H9 (cell line): ENCODE data around the gene GPR82. TPM values are rescaled to one million over a fixed set of nuclear protein-coding genes. Genes with fewer than 3 reads are reported as not detected.

Experiments
- DNase-seq: peaks from one replicate; pipeline ENCODE4 v3.0.0-alpha.2; 2017
- H2AFZ ChIP-seq: one replicate; pipeline ENCODE4 v1.6.1; 2013; ENCODE audit warnings: mild to moderate bottlenecking, low read length, control low read depth, moderate library complexity
- H2AK5ac ChIP-seq: 2 replicates; pipeline ENCODE4 v1.6.1; 2013; ENCODE audit warnings: low read length, control low read depth, mixed read lengths; ENCODE audit not compliant: insufficient read length
- H2BK120ac ChIP-seq: one replicate; pipeline ENCODE4 v1.6.1; 2013; ENCODE audit warnings: low read depth, mild to moderate bottlenecking, low read length, control low read depth, inconsistent platforms; ENCODE audit not compliant: poor library complexity, severe bottlenecking
- H2BK12ac ChIP-seq: 2 replicates; pipeline ENCODE4 v1.6.1; 2013; ENCODE audit warnings: low read length, control low read depth, mixed read lengths, low read depth; ENCODE audit not compliant: insufficient read length
- H2BK15ac ChIP-seq: 2 replicates; pipeline ENCODE4 v1.6.1; 2013; ENCODE audit warnings: low read depth, low read length, control low read depth
- H2BK20ac ChIP-seq: one replicate; pipeline ENCODE4 v1.6.1; 2013; ENCODE audit warnings: low read depth, mild to moderate bottlenecking, low read length, control low read depth, inconsistent platforms; ENCODE audit not compliant: poor library complexity, severe bottlenecking
- H2BK5ac ChIP-seq: 2 replicates; pipeline ENCODE4 v1.6.1; 2013; ENCODE audit warnings: low read length, control low read depth, mixed read lengths; ENCODE audit not compliant: insufficient read length
- H3K14ac ChIP-seq: 2 replicates; pipeline ENCODE4 v1.6.1; 2013; ENCODE audit warnings: low read length, control low read depth; ENCODE audit not compliant: insufficient read depth
- H3K18ac ChIP-seq: 2 replicates; pipeline ENCODE4 v1.6.1; 2013; ENCODE audit warnings: low read depth, mild to moderate bottlenecking, mixed read lengths, low read length, control low read depth; ENCODE audit not compliant: insufficient read length
- H3K23ac ChIP-seq: 2 replicates; pipeline ENCODE4 v1.6.1; 2013; ENCODE audit warnings: low read length, control low read depth, mixed read lengths, low read depth; ENCODE audit not compliant: insufficient read length
- H3K23me2 ChIP-seq: 2 replicates; pipeline ENCODE4 v1.6.1; 2013; ENCODE audit warnings: low read depth, mild to moderate bottlenecking, mixed read lengths, low read length, control low read depth; ENCODE audit not compliant: insufficient read length, poor library complexity, severe bottlenecking
- H3K27ac ChIP-seq: 2 replicates; pipeline ENCODE4 v1.5.1; 2013; ENCODE audit warnings: low read length, control low read depth, mixed read lengths, low read depth; ENCODE audit not compliant: insufficient read length
- H3K27me3 ChIP-seq: 2 replicates; pipeline ENCODE4 v1.6.1; 2013; ENCODE audit warnings: low read length, control low read depth, inconsistent platforms; ENCODE audit not compliant: insufficient read depth
- H3K4ac ChIP-seq: 2 replicates; pipeline ENCODE4 v1.6.1; 2013; ENCODE audit warnings: low read depth, mild to moderate bottlenecking, control low read depth, inconsistent platforms, low read length, moderate library complexity
- H3K4me1 ChIP-seq: 2 replicates; pipeline ENCODE4 v1.6.1; 2013; ENCODE audit warnings: low read length, control low read depth, inconsistent platforms; ENCODE audit not compliant: insufficient read depth
- H3K4me2 ChIP-seq: 2 replicates; pipeline ENCODE4 v1.6.1; 2013; ENCODE audit warnings: low read length, control low read depth, mixed read lengths; ENCODE audit not compliant: insufficient read length, insufficient read depth
- H3K56ac ChIP-seq: 2 replicates; pipeline ENCODE4 v1.6.1; 2013; ENCODE audit warnings: low read depth, mild to moderate bottlenecking, mixed read lengths, low read length, control low read depth; ENCODE audit not compliant: insufficient read length
- H3K79me1 ChIP-seq: 2 replicates; pipeline ENCODE4 v1.6.1; 2013; ENCODE audit warnings: low read depth, mild to moderate bottlenecking, moderate library complexity, low read length, control low read depth, inconsistent platforms; ENCODE audit not compliant: insufficient read depth, poor library complexity, severe bottlenecking
- H3K79me2 ChIP-seq: 2 replicates; pipeline ENCODE4 v1.6.1; 2013; ENCODE audit warnings: low read length, control low read depth, inconsistent platforms; ENCODE audit not compliant: insufficient read depth
- H3K9ac ChIP-seq: 2 replicates; pipeline ENCODE4 v1.6.1; 2013; ENCODE audit warnings: low read length, control low read depth, mixed read lengths; ENCODE audit not compliant: insufficient read length; ENCODE audit errors: extremely low read depth
- H3K9me3 ChIP-seq: one replicate; pipeline ENCODE4 v1.6.1; 2013; ENCODE audit warnings: low read depth, low read length, inconsistent platforms; ENCODE audit not compliant: control insufficient read depth
- H3T11ph ChIP-seq: one replicate; pipeline ENCODE4 v1.6.1; 2013; ENCODE audit warnings: mild to moderate bottlenecking, low read length, control low read depth, inconsistent platforms
- H4K20me1 ChIP-seq: one replicate; pipeline ENCODE4 v1.6.1; 2013; ENCODE audit not compliant: control insufficient read depth, insufficient read length, insufficient read depth
- H4K5ac ChIP-seq: 2 replicates; pipeline ENCODE4 v1.6.1; 2013; ENCODE audit warnings: low read depth, mild to moderate bottlenecking, mixed read lengths, low read length, control low read depth; ENCODE audit not compliant: insufficient read length
- H4K8ac ChIP-seq: replicated peaks from 2 replicates; pipeline ENCODE4 v1.6.1; 2013; ENCODE audit warnings: low read length, control low read depth, mixed read lengths, low read depth; ENCODE audit not compliant: insufficient read length
- H4K91ac ChIP-seq: 2 replicates; pipeline ENCODE4 v1.6.1; 2013; ENCODE audit warnings: low read depth, mild to moderate bottlenecking, moderate library complexity, mixed read lengths, low read length, control low read depth; ENCODE audit not compliant: insufficient read length
- H3K27ac Mint-ChIP-seq, 3 experiments: 2 replicates in 2 of 3; 3 replicates in 1 of 3; pipeline ENCODE4 v1.8.0; 2020 to 2021; ENCODE audit warnings: mixed read lengths in 3 of 3, mild to moderate bottlenecking in 1 of 3, moderate library complexity in 1 of 3
- H3K27me3 Mint-ChIP-seq: 2 replicates; pipeline ENCODE4 v1.8.0; 2021; ENCODE audit warnings: low read depth, mild to moderate bottlenecking, moderate library complexity, mixed read lengths
- H3K36me3 Mint-ChIP-seq, 3 experiments: 2 replicates in 2 of 3; 3 replicates in 1 of 3; pipeline ENCODE4 v1.8.0; 2020 to 2021; ENCODE audit warnings: low read depth in 3 of 3, mixed read lengths in 3 of 3; ENCODE audit not compliant: insufficient read depth in 1 of 3
- H3K4me1 Mint-ChIP-seq, 2 experiments: 2 replicates each; pipeline ENCODE4 v1.8.0; 2020; ENCODE audit warnings: mixed read lengths in 2 of 2
- H3K4me3 Mint-ChIP-seq, 2 experiments: 2 replicates in 1 of 2; 3 replicates in 1 of 2; pipeline ENCODE4 v1.8.0; 2020 to 2021; ENCODE audit warnings: mild to moderate bottlenecking in 2 of 2, mixed read lengths in 2 of 2, moderate library complexity in 1 of 2
- H3K9me3 Mint-ChIP-seq, 2 experiments: 2 replicates in 1 of 2; 3 replicates in 1 of 2; pipeline ENCODE4 v1.8.0; 2020; ENCODE audit warnings: mild to moderate bottlenecking in 2 of 2, mixed read lengths in 2 of 2, moderate library complexity in 1 of 2
- CTCF ChIP-seq: fragments of 200-600 bp; sonication (generic); conservative IDR thresholded peaks from 3 replicates; pipeline ENCODE4 v1.8.0; 2021; ENCODE audit warnings: antibody characterized with exemption, mild to moderate bottlenecking
- WGBS: extraction: QIAGEN DNeasy Blood & Tissue Kit; methylation state at CpG from one replicate; pipeline ENCODE4 v1.1.7; 2013; ENCODE audit warnings: missing lambda C conversion rate, low lambda C conversion rate, mixed read lengths; ENCODE audit not compliant: insufficient read length; ENCODE audit errors: extremely low coverage; 5-methylcytosine and 5-hydroxymethylcytosine counted together
- total RNA-seq: library from RNA; stranded (reverse); gene quantifications from 2 replicates; pipeline ENCODE4 v1.2.1, GENCODE V29; 2021

The GPR82 gene
- total RNA-seq, 1 experiment from 2014 or later: not detected

- Histone ChIP-seq H3K79me1 (no peaks in the 10 kb centered on the region), H3T11ph (no peak overlapping the region), H2BK15ac (no peak overlapping the region), H3K27me3 (no peaks in the 10 kb centered on the region), H4K20me1 (no peaks in the 10 kb centered on the region), H3K4me1 (peaks cover 4% of the 10 kb centered on the region; the same call in 1 of the 2 replicates), H3K4ac (no peak overlapping the region), H4K91ac (no peak overlapping the region), H2BK12ac (no peak overlapping the region), H3K14ac (no peak overlapping the region), H3K9ac (no peak overlapping the region), H3K23me2 (no peaks in the 10 kb centered on the region), H3K4me2 (no peak overlapping the region), H3K79me2 (no peaks in the 10 kb centered on the region), H2AFZ (no peak overlapping the region), H2BK120ac (no peak overlapping the region), H2BK5ac (no peak overlapping the region), H3K9me3 (no peaks in the 10 kb centered on the region), H3K18ac (no peak overlapping the region), H3K27ac (no peak overlapping the region), H2BK20ac (no peak overlapping the region), H3K23ac (no peak overlapping the region), H3K56ac (no peak overlapping the region), H4K5ac (no peak overlapping the region), H4K8ac (no peak overlapping the region), H2AK5ac (no peak overlapping the region)
- Mint-ChIP-seq H3K27me3 (no peaks in the 10 kb centered on the region), H3K27ac (no peak overlapping the region), H3K4me3 (no peak overlapping the region), H3K9me3 (peaks cover 51 to 56% of the 10 kb centered on the region in 2 experiments), H3K4me1 (peaks cover 25 to 28% of the 10 kb centered on the region in 2 experiments), H3K36me3 (peaks cover 5 to 11% (median 9%) of the 10 kb centered on the region in 3 experiments; a peak in 5 of 7 replicates)
- no CpG with 5 or more reads among the region's 1 CpG for WGBS
- TF ChIP-seq CTCF: no peak
- no peak for DNase-seq
Measured at GRCh38 chrX:41705042-41705441, 18.9 kb upstream of the GPR82 start.
